GM19351 (cell line): ENCODE results near the gene VWA5B1.

Source experiments
- ATAC-seq: cut with Tn5 transposase; IDR thresholded peaks from one replicate; pipeline ENCODE4 v1.9.1; 2021; ENCODE audit warnings: mild to moderate bottlenecking, moderate library complexity; ENCODE audit not compliant: unreplicated experiment

The VWA5B1 gene

GRCh38 chr1:20322081-20322824 is 31.6 kb downstream of the VWA5B1 start:
- ATAC-seq: peak; percentile 97

- no peak for ATAC-seq
Observed at GRCh38 chr1:20322825-20323612, 32.3 kb downstream of the VWA5B1 start.

GRCh38 chr1:20323613-20323920 is 32.9 kb downstream of the VWA5B1 start:
- no peak for ATAC-seq

- no peak for ATAC-seq
Observed at GRCh38 chr1:20324704-20325406, 34.2 kb downstream of the VWA5B1 start.

- ATAC-seq: no peak
Observed at GRCh38 chr1:20325407-20325843, 34.8 kb downstream of the VWA5B1 start.

- ATAC-seq: no peak
Observed at GRCh38 chr1:20325844-20326420, 35.3 kb downstream of the VWA5B1 start.

- ATAC-seq: no peak
Observed at GRCh38 chr1:20327467-20327866, 36.8 kb downstream of the VWA5B1 start.

- ATAC-seq: no peak
Observed at GRCh38 chr1:20328201-20328600, 37.5 kb downstream of the VWA5B1 start.

- ATAC-seq: no peak
Observed at GRCh38 chr1:20329793-20330542, 39.3 kb downstream of the VWA5B1 start.

GRCh38 chr1:20334103-20334502 is 43.4 kb downstream of the VWA5B1 start:
- ATAC-seq: no peak

- ATAC-seq: no peak
Observed at GRCh38 chr1:20336105-20336605, 45.5 kb downstream of the VWA5B1 start.

- ATAC-seq: no peak
Observed at GRCh38 chr1:20337581-20337980, 46.9 kb downstream of the VWA5B1 start.

- no peak for ATAC-seq
Observed at GRCh38 chr1:20339811-20340457, 49.3 kb downstream of the VWA5B1 start.

- ATAC-seq: no peak
Observed at GRCh38 chr1:20342294-20343148, 51.8 kb downstream of the VWA5B1 start.

- ATAC-seq: no peak
Observed at GRCh38 chr1:20343149-20343937, 52.7 kb downstream of the VWA5B1 start.

GRCh38 chr1:20343938-20344302 is 53.2 kb downstream of the VWA5B1 start:
- ATAC-seq: no peak

- no peak for ATAC-seq
Observed at GRCh38 chr1:20344738-20345137, 54.1 kb downstream of the VWA5B1 start.

- no peak for ATAC-seq
Observed at GRCh38 chr1:20345419-20345818, 54.7 kb downstream of the VWA5B1 start.
